ENCODE results near the gene MAGI3.

- TF ChIP-seq POLR2A (IDR thresholded peaks at IDR 0.05) (no peak), CTCF (IDR thresholded peaks at IDR 0.05) (no peak)
These were observed 66.7 kb downstream of the MAGI3 start for GRCh38 chr1:113456967-113457366.
